GM18951 (cell line): Measurements from ENCODE around the gene ADISSP.
A peak's percentile ranks its signal among the peaks of the same experiment; 100 is the strongest.
"Not testable (repeated sequence)": the region's sequence is repeated elsewhere in the genome, so short reads cannot be mapped to it uniquely, and the experiment has no call there.

ENCODE experiments used
- POLR2A ChIP-seq: IDR thresholded peaks from 4 replicates; pipeline ENCODE4 v1.6.1; 2011; ENCODE audit warnings: mild to moderate bottlenecking; ENCODE audit not compliant: insufficient read length, insufficient read depth; ENCODE audit errors: extremely low read depth
- in situ Hi-C: fragments of 300-500 bp; cut with MboI; formaldehyde crosslinking; loops from one replicate; pipeline ENCODE4 v1.12.0; 2022; ENCODE audit warnings: low sequenced_read_pairs, mixed read lengths, inconsistent platforms; ENCODE audit not compliant: unreplicated experiment

The ADISSP gene

DNA sequence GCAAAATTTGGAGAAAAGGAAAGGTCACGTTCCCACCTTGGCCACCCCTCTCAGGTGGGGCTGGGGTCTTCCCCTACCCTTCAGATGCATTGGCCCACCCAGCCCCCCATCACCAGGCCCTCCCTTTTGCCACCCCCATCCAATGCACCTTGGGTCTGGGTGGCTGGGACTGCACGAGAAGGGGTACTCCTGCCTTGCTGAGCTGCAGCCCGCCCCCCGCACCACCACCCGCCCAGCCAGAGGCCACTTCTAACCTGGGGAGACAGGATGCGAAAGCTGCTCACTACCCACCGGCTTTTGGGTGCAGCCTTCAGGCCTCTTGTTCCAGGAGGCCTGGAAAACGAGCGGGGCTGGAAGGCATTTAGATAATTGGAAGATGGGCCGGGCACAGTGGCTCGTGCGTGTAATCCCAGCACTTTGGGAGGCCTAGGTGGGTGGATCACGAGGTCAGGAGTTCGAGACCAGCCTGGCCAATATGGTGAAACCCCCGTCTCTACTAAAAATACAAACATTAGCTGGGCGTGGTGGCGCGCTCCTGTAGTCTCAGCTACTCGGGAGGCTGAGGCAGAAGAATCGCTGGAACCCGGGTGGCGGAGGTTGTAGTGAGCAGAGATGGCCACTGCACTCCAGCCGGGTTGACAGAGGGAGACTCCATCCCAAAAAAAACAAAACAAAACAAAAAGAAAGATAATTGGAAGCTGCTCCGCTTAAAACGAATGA, 27.3 kb upstream of the ADISSP start:
- TF ChIP-seq POLR2A: no peak
- in situ Hi-C loops: no loop called here

DNA sequence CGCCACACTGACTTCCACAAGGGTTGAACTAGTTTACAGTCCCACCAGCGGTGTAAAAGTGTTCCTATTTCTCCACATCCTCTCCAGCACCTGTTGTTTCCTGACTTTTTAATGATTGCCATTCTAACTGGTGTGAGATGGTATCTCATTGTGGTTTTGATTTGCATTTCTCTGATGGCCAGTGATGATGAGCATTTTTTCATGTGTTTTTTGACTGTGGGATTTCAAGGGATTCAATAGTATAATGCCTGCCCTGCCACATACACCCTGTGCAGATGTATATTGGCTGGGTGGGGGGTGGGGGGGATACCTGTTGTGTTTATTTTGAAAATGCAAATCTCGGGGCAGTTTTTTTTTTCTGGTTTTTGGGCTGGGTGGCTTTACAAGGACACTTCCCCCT, 26.6 kb upstream of the ADISSP start:
- in situ Hi-C loops: not testable (repeated sequence)

DNA sequence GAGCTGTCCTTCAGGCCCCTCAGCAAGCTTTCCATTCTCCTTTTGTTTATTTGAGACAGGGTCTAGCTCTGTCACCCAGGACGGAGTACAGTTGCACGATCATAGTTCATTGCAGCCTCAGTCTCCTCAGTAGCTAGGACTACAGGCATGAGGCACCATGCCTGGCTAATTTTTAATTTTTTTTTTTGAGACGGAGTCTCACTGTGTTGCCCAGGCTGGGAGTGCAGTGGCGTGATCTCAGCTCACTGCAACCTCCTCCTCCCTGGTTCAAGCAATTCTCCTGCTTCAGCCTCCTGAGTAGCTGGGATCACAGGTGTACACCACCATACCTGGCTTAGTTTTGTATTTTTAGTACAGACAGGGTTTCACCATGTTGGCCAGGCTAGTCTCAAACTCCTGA, 21.6 kb upstream of the ADISSP start:
- in situ Hi-C loops: not testable (repeated sequence)

DNA sequence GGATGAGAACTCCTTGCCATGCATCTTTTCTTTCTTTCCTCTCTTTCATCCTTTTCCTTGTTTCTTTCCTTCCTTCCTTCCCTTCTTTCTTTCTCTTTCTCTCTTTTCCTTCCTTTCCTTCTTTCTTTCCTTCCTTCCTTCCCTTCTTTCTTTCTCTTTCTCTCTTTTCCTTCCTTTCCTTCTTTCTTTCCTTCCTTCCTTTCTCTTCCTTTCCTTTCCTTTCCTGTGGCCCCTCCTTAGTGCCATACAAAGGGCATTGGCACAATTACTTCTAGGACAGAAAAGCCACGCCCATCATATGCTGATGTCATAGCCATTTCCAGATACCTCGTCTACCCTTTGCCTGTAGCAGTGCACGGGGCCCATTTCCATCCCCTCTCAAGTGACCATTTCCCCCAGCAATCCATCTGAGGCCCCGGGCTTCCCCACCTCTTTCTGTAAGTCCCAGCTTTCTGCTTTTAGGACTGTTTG, 21.2 kb upstream of the ADISSP start:
- in situ Hi-C loops: no loop called here

DNA sequence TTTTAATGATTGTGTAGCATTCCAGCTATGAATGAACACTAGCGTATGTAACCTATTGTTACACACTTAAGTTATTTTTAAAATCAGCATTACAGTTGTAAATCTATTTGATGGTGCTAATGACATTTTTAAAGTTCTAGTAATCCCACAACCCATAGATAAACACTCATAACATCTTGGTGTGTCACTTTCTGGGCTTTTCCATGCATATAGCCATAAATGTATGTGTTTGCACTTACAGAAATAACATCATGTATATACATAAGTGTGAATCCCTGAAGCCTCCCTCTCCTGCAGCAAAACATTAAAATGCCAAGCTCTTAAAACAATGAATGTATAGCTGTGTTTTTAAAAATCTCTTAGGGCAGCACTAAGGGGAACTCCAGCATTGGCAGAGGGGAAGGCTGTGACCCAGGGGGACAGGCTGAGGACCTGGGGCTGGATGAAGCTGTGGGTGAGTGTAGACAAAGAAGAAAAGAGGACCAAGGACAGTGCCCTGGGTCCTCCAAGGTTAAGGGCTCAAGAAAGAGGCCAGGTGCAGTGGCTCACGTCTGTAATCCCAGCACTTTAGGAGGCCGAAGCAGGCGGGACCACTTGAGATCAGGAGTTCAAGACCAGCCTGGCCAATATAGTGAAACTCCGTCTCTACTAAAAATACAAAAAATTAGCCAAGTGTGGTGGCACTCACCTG, 19.9 kb upstream of the ADISSP start:
- no peak for TF ChIP-seq POLR2A
- in situ Hi-C loops: no loop called here

More for the DNA sequence above, 21.2 kb upstream of the ADISSP start:
- no peak for TF ChIP-seq POLR2A

DNA sequence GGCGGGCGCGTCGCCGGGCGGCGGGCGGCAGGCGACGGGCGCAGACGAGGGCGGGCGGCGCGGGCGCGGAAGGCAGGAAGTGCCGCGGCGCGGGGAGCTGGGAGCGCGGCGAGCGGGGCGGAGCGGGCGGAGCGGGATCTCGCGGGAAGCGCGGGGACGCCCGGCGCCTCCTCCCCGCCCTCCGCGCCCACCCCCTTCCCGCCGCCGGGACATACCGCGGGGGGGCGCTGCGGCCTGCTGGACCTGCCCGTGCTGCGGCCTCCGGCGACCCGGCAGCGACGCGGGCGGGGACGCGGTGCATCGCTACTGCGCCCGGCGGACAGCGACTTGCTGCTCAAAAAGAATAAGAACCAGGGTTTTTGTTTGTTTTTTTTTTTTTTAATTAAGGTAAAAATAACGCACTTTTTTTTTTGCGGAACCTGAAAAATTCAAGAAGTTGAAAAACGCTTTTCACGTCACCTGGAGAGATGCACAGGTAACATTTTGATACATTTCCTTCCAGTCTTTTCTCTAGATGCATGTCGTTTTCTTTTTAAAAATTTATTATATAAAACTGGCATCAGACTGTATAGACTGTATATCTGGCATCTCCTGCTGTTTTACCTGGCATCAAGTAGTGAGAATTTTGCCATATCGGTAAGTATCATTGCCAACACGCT, 19.2 kb upstream of the ADISSP start, which contains the start of gene CENPB:
Gene CENPB (minus strand): TSS at position 76 of the 659 bp plus-strand sequence. CDS start 257 bp downstream, outside the sequence.
- in situ Hi-C loops: no loop called here
- TF ChIP-seq POLR2A: peak; percentile 67

DNA sequence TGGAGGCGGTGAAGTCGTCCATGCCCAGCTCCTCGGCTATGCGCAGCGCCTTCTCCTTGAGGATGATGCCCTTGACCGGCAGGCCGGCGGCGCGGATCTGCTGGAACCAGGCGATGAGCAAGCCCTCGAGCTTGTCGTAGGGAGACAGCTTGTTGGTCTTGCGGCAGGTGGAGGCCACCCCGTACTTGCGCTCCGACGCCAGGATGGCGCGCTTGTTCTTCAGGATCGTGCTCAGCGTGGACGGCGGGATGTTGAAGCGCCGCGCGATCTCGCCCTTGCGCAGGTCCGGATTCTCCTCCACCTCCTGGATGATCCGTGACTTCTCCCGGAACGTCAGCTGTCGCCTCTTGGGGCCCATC, 18.6 kb upstream of the ADISSP start:
- TF ChIP-seq POLR2A: no peak
- in situ Hi-C loops: no loop called here

DNA sequence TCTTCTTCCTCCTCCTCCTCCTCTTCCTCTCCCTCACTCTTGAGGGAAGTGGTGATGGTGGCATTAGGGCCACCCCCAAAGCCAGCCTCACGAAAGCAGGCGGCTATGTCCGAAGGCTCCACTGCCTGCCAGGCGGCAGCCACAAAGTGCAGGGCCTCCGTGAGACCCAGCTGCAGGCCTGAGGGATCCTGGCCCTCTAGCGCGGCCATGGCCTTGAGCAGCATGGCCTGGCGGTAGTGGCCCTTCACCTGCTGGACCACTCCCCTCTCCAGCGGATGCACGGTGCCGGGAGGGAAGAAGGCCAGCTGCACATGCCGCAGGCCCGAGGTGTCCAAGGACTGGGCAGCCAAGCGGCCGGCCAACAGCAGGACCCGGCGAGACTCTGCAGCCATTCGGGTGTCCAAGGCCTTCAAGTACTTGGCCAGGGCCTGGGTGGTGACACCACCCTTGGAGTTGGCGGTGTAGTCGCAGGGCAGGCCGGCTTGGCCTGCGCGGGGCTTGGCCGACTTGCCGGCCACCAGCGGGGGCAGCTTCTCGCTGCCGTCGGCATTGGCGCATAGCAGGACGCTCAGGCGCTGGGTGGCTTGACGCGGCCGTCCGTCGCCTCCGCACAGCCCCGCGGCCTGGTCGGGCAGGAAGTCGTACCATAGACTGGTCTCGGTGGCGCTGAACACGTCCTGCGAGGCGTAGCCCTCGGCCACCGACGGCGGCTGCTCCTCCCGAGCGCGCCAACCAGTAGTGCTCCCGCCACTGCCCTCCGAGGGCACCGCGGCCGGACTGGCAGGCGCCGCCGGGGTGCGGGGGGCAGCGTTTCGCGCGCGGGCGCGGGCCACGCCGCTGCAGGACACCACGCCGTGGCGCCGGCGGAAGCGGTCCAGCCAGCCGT, 17.9 kb upstream of the ADISSP start:
- no peak for TF ChIP-seq POLR2A
- in situ Hi-C loops: no loop called here

DNA sequence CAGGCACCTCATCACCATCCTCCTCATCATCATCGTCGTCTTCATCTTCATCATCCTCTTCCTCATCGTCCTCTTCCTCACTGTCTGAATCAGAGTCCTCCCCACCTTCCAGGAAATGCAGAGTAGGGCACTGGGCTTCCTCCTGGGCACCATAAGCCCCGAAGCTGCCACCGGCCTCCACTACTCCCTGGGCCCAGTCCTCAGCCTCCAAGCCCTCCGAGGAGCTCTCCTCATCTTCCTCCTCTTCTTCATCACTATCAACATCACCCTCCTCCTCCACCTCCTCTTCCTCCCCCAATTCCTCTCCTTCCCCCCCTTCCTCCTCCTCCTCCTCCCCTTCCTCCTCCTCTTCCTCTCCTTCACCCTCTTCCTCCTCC, 17.3 kb upstream of the ADISSP start:
- in situ Hi-C loops: no loop called here
- no peak for TF ChIP-seq POLR2A

DNA sequence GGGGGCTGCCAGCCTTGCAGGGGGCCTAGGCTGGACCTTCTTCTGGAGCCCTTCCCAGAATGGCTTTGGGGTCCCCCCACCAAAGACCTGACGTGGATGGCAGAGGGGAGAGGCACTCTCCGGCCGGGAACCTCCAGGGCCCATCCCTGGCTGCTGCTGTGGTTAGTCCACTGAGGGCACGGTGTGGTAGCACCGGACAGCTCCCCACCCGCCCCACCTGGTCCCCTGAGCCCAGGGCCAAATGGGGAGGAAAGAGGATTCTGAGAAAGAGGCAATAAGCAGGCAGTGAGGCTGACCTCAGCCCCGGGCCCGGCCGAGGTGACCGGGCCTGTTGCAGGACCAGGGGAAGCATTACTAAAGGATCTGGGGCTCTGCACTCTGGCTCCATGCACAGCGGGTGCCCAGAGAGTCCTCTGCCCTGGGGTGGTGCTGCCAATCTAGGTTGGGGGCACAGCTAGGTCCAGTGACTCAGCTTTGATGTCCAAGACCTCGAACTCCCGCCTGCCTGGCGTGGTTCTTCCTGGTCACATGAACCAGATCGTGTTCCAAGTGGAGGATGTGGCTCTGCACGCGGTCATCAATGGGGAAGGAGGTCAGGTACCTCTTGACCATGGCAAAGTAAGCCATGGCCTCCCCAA, 16.8 kb upstream of the ADISSP start:
- in situ Hi-C loops: no loop called here
- TF ChIP-seq POLR2A: no peak

DNA sequence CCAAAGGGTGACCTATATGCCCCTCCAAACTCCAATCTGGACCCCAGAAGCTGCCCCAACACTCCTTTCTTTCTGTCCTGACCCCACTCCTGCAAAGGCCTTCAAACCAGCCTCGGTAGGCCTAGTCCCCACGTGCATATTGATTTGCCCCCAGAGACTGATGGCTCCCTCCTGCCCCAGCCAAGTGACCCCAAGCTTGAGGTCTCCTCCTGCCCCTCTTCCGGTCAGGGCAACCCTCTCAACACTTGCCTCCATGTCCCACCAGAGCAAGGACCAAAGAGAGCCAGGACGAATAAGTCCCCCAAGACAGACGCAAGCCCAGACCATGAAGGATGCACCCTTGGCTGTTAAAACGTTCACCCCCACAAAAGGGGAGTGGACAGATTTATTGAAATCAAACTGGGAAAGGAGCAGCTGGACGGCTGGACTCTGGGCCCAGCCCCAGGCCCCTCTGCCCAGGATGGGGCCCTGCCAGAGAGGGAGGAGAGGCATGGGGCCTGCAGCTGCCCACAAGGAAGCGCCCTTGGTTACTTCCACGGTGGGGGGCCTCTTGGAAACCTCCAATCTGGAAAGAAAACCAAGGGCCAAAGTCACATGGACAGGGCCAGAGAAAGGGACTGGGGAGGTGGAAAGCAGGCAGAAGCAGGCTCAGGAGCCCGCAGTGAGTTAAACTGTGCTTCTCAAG, 16.1 kb upstream of the ADISSP start:
- in situ Hi-C loops: no loop called here
- no peak for TF ChIP-seq POLR2A

DNA sequence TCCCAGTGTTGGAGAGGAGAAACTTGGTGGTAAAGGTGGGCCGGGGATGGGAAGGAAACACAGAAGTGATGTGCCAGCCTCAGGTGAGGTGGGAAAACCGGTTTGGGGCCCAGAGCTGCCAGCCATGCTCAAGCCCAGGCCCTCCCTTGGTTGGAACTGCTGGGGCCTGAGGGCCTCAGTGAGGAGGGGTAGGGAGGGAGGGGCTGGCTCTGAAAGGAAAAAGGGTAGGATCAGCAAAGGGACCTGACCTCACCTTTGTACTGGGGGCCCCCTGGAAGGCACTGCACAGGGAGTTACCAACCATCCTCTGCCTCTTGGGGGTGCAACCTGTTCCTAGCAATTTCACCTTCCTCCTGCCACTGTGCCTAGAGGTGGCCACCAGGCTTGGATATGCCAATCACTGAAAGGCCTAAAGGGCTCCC, 15.5 kb upstream of the ADISSP start:
- in situ Hi-C loops: no loop called here

More for the DNA sequence above, 15.5 kb upstream of the ADISSP start:
- TF ChIP-seq POLR2A: no peak
